HG03039 (cell line): ENCODE results near the gene HRC.
"Not testable (repeated sequence)": the region's sequence is repeated elsewhere in the genome, so short reads cannot be mapped to it uniquely, and the experiment has no call there.

Experiments
- ATAC-seq: cut with Tn5 transposase; IDR thresholded peaks from one replicate; pipeline ENCODE4 v1.9.1; 2021; ENCODE audit warnings: mild to moderate bottlenecking, moderate library complexity; ENCODE audit not compliant: unreplicated experiment

HRC gene

DNA sequence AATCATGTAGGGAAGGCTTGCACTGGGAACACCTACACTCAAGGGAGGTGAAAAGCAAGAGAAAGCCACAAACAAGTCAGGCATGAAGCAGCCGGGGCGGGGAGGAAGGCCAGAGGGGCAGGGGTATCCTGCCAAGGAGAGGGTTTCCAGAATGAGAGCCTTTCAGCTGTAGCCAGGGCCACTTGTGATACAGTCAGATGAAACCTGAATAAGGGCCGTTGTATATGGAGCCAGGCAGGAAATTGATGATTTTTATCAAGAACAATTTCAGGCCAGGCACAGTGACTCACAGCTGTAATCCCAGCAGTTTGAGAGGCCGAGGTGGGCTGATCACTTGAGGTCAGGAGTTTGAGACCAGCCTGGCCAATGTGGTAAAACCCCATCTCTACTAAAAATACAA lies 6.8 kb upstream of the HRC start:
- ATAC-seq, result no peak

DNA sequence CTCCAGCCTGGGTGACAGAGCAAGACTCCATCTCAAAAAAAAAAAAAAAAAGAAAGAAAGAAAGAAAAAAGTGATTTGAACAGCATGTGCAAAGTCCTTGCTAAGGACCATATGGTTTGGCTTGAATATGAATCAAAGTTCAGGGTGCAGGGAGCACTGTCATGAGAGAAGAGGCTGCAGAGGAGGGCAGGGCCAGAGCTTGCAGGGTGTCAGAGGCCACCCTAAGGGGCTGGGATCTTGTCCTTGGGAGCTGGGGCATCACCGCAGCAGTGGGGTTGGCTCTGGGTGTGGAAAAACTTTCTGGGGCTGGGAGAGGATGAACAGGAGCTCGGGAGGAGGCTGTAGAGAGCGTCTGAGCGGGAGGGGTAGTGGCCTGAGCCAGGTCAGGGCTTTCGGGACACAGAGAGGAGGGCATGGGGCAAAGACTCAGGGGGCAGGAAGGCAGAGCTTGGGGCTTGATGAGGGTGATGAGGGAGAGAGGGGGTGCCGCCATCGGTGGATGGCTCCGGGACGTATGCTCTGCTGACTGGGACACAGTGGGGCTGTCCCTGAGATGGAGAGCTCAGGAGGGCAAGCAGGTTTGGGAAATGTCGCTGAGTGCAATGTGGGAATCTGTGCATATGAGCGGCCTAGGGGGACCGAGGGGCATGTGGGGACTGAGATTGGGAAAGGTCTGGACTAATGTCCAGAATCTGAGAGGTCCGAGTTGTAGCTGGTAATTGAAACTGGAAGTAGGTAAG lies 5.4 kb upstream of the HRC start:
- no peak for ATAC-seq

DNA sequence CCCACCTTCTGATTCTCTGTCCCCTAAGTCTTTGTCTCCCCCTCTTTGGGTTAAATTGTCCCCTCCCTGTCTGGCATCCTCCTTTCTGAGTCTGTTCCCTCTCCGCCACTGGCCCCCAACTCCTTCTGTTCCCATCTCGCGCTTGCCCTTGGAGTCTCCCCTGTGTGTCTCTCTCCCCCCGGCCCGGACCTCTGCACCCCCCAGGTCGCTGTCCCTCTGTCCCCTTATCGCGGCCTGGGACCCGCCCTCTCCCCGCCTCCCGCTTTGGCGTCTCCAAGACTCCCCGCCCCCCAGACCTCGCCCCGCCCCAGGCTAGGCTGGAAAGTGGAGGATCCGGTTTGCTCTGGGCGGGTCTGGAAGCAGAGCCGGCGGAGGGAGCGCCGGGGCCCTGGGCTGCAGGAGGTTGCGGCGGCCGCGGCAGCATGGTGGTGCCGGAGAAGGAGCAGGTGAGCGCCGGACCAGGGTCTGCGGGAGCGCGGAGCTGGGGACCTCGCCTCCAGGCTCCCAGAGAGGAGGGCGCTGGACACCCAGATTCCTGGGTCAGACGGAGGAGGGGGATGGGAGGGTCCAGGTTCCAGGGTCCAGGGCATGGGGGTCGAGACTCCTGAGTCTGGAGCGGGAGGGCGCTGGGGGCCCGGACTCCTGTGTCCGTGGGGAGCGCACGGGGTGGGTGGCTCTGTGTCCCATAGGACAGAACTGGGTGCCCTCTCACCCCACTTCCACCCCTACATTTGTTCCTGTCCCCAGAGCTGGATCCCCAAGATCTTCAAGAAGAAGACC lies 2.4 kb upstream of the HRC start, which contains the start of gene TRPM4:
Gene TRPM4 (plus strand): TSS at position 348 of the 780 bp plus-strand sequence. CDS start 75 bp downstream, at position 423.
- ATAC-seq, result no peak

DNA sequence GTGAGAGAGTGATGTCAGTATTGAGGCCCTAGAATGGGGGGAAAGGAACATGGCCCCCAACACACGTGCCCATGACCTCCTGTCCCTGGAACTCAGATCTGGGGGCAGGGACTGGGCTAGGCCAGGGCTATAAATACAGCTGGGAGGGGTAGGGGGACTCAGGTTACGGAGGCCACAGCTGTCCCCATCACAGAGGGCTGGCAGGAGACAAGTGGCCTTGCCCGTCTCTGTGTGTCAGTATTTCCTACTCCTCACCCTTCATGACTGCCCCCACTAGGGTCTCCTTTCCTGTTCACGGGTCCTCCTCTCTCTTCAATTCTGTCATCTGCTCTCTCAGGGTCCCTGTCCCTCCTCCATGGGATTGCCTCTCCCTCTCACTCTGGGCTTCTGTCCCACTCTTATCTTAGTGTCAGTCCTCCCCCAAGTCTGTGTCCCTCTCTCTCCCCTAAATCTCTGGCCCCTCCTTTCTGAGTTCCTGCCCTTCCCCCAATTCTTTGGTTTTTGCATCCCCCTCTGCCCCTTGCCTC lies 687 bp upstream of the HRC start:
- no peak for ATAC-seq

DNA sequence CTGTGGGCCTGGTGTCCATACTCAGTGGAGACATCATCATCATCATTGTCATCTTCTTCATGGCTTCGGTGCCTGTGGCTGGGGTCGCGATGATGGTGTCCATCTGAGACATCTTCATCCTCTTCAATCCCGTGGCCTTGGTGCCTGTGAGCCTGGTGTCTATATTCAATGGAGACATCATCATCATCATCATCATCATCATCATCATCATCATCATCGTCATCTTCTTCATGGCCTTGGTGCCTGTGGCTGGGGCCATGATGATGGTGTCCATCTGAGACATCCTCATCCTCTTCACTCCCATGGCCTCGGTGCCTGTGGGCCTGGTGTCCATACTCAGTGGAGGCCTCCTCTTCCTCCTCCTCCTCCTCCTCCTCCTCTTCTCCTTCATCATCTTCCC lies 917 bp downstream of the HRC start:
- ATAC-seq, result no peak

DNA sequence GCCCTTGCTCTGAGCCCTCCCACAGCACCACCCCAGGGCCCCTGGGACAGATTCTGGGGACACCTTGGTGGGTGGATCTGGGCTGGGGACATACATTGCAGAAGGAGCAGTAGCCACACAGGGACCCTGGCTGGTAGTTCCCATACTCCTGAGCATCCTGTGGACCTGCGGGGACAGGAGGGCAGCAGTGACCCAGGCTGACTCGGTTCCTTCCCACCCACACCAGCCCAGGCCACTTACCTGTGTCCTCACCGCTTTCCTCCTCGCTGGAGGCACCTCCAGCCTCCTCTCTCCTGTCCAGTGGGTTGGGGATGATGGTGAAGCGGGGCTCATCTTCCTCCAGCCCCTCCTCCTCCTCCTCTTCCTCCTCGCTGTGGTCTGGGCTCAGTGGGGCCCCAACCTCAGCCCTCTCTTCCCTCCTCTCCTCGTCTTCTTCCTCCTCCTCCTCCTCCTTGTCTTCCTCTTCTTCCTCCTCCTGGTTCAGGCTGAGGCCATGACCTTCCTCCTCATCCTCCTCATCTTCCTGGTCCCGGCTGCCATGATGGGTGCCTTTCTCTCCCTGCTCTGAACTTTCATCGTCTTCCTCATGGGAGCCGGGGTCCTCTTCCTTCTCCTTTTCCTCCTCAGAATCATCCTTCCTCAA lies 1.9 kb downstream of the HRC start:
- no peak for ATAC-seq

DNA sequence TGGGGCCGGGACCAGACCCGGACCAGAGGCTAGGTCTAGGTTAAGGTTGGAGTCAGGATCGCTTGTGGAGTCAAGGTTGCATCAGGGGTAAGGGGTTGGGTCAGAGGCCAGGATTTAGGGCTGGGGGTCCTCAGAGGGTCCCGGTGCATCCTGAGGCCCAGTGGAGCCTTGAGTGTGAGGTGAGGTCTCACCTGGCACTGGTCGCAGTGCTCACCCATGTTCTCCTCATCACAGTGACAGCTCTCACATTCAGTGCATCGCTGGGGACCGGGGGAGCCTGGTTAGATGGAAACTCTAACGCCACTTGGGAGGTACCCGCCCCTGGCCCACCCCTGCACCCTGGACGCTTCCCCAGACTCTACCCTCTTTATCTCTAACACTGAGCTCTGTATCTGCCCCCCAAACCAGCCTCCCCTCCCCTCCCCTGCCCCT lies 3.1 kb downstream of the HRC start:
- ATAC-seq, result no peak

DNA sequence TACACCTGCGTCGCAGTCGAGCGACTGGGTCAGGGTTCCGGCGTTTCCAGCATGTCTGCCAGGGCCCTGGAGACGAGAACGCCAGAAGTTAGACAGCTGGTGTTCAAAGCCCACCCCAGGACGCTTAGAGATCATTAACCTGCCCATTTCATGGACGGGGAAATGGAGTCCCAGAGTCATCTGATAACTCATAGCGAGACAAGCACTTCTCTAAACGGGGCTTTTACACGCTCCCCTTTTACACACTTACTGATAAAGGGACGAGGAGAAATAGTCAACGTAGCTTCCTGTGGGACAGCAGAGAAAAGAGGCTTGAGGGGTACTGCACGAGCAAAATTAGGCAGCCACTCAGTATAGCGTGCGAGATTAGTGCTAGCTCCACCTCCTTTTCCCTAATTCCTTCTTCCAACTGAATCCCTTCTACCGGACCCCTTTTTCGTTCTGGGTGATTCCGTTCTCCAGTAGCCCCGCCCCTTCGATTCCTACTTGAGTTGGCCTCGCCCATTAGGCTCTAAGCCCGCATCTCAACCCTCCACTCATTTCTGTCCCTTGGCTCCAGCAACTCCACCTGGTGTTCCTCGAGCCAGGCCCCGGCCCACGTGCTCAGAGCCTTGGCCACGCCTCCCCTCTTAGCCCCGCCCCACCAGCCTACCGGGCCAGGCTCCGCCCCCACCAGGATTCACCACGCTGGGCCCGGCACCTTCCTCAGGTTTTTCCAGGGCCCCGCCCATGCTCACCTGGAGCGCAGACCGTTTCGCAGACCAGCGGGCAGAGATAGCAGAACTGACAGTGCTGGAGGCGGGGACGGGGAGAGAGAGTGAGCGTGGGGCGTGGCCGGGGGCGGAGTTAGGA lies 3.7 kb downstream of the HRC start:
- no peak for ATAC-seq

DNA sequence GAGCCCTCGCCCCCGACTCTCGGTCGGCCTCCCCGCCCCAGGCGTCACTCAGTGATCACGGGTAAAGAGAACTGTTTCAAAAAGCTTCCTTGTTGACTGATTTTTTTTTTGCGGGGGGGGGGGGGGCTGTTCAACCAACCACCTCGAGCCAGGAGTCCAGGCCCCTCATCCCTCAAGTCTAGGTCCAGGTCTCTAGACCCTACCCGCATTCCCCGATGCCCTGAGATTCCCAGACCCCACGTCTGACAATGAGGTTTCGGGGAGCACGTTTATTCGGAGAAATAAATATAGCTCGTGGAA lies 4.3 kb downstream of the HRC start:
- ATAC-seq, result no peak

DNA sequence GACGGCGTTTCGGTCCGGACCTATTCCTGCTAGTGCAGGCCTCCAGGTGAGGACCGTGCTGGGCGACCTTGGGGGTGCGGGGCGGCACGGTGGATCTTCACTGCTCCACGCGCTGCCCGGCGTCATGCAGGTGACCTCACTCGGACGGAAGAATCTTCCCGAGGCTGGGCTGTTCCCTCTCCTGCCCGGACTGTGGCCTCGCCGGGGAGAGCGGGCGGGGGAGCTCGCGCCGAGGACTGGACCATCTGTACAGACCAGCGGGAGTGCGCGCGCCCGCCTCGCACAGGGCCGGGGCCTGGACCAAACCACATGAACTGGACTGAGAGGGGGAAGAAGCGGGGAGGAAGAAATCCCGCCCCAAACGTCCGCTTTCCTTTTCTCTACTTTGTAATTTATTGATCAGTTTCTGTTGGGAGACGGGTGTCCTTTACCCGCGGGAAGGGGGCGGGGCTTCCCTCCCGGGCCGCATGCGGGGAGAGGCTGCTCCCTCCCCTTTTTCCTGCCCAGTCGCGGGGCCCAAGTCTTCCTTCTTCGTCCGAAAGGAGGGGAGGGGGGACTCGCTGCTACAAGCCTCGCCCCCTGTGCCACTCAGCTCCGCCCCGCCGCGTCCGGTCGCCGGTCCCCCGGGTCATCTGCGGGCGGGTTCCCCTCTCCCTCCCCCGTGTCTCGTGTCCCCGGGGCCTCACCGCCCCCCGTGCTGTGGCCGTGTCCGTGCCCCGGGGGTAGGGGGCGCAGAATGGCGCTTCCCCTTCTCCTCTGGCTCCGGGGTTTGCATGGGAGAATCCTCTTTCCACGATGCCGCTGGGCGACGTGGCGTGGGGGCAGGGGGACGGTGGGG lies 4.9 kb downstream of the HRC start:
- ATAC-seq, result no peak

DNA sequence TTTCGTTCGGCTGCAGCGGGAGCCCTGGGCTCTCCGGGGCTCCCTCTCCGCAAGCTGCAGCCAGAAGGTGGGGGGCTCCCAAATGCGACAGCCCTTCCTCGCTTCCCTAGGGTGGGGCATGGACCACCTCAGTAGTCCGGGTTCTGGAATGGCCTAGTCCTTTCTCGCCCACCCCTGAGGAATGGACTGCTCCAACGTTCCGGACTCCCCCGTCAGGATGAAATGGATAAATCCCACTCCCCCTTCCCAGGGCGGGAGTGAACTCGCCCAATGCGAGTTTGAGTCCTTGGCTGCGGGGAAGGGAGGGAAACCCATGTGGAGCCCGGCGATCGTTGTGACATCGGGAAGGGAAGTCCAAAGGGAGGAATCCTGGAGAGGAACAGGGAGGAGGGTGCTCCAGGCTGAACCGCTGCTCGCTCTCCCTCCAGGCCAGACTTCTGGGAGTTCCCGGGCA lies 5.5 kb downstream of the HRC start:
- no peak for ATAC-seq

DNA sequence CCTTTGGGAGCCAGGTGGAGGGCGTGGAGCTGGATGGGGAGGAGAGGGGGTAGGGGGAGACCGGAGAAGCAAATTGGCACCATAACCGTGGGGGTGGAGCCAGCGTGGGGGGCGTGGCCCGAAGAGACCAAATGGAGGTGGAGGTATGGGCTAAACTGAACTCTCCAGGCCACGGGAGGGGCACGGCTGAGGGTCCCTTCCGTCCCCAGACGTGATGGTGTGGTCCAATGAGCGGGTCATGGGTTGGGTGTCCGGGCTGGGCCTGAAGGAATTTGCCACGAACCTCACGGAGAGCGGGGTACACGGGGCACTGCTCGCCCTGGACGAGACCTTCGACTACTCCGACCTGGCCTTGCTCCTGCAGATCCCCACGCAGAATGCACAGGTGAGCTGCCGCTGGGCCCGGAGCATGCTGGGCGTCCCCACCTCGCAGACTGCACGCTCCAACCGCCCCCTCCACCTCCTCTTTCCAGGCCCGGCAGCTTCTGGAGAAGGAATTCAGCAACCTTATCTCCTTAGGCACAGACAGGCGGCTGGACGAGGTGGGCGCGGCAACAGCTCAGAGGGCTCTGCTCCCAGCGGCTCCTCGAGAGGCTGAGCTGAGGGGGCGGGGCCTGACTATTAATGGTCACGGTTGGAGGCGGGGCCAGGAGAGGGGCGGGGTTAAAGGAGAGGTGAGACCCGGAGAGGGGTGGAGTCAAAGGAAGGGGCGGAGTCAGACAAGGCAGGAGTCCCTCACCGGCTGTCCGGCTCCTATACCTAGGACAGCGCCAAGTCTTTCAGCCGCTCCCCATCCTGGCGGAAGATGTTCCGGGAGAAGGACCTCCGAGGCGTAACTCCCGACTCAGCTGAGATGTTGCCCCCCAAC lies 6.2 kb downstream of the HRC start:
- no peak for ATAC-seq

DNA sequence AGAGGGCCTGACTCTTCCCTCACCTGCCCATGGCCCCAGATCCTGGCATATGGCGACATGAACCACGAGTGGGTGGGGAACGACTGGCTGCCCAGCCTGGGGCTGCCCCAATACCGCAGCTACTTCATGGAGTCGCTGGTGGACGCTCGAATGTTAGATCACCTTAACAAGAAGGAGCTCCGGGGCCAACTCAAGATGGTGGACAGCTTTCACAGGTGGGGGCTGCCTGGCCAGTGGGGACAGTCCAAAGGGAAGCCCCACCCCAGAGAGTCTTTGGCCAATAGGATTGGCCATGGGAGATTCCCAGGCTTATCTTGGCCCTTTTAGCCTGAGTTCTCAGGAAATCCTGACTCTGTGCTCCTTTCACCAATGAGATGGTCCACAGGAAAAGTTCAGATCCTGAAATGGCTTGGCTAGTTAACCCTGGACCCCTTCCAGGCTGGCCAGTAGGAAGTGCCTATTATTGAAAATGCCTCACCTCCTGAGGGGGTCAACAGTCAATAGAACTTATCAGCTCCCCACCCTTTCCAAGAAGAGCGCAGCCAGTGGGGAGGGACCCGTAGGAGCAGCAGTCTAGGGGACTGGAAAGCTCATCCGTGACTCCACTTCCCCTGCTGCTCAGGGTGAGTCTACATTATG lies 7.0 kb downstream of the HRC start:
- ATAC-seq, result no peak

DNA sequence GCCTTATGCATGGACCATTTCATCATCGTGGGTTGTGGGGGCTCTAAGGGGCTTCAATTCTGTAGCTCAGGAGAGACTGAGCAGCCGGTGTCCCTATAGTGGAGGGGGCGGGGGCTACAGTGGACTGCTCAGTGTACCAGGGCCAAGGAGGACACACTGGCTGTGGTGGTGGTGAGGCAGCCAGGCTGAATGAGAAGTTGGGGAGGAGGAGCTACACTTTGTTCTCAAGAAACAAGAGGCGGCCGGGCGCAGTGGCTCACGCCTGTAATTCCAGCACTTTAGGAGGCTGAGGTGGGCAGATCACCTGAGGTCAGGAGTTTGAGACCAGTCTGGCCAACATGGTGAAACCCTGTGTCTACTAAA lies 8.8 kb downstream of the HRC start:
- ATAC-seq, result not testable (repeated sequence)

DNA sequence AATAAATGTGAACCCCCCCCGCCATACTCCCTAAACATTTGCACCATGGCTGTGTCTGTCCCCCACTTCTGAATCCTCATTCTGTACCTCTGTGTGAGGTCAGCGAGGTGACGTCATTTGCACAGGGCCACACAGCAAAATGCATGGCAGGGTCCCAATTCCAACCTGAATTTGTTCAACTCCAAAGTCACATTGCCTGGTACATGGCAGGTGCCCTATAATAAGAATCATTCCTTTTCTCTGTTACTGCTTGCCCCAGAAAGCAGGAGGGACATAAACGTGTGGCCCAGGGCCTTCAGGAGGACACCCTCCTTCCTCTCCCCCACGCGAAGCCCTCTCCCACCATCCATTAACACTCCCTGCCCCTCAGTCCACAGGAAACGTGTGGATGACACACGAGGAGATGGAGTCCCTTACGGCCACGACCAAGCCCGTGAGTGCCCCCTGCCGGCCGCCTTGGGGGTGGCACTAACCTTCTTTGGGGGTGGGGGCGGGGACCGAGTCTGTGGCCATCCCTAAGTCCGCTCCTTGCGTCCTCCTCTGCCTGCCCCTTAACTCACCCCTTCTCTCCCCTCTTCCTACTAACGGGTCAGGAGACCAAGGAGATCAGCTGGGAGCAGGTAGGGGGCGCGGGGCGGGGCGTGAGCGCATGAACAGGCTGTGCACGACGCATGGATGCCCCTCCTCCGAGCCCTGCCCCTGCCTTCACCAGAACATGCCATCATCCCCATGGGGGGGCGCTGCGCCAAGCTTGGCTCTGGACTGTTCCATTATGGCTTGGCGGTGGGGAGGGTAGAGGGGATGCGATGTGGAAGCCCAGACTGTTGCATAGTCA lies 9.4 kb downstream of the HRC start:
- no peak for ATAC-seq

DNA sequence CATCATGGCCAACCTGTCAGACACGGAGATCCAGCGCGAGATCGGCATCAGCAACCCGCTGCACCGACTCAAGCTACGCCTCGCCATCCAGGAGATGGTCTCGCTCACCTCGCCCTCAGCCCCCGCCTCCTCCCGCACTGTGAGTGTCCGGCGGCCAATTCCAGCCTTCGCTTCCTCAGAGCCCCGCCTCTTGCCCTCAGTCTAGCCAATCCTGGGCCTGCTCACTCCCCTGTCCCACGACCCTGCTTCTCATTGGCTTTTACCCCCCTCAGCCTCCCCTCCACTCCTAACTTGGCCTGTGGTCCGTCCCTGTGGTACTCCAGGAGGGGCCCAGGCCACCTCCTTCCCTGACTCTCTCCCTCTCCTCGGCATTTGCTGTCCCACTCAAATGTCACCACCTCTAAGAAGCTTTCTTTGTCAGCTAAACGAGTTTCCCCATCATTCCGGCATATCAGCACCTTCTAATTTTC lies 12.3 kb downstream of the HRC start:
- no peak for ATAC-seq

DNA sequence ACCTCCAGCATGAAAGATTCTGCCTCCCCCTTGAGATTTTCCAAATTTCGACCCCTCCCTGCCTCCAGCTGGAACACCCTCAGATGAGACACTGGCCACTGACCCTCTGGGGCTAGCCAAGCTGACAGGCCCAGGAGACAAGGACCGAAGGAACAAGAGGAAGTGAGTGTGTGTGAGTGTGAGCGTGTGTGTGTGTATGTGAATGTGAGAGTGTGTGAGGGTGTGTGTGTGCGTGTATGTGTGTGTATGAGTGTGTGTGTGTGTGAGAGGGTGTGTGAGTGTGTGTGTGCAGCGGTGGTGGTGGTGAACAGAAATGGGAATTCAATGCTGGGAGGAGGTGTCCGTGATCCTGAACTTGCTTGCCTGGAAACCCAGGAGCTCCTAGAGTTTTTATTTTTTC lies 13.8 kb downstream of the HRC start:
- no peak for ATAC-seq

DNA sequence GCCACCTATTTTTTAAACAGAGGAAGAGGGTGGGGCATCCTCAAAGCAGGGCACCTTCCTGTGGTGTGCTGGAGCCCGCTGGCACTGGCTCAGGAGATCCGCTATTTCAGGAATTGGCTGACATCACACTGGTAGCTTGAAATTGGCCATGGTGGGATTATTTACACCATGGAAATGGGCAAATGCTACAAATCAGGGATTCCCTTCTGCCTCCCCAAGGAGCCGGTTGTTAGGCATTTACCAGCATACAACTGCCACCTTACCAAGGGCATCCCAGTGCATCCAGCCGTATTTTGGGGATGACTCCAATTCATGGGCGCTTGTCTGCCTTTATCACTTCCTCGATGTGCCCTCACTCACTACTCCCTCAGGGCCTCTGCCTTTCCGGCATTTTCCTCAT lies 14.2 kb downstream of the HRC start:
- no peak for ATAC-seq
